ENCODE results near the gene MON2. TPM values are rescaled to one million over a fixed set of nuclear protein-coding genes. Genes with fewer than 3 reads are reported as not detected.

The MON2 gene
- total and polyA plus RNA-seq, 2 of the 8 experiments (the other 6 are each of a cell fraction or from before 2014, with no cell fraction given): 3.8 to 21.8 TPM

GRCh38 chr12:62646566-62646965, 179.9 kb downstream of the MON2 start:
- Histone ChIP-seq H3K27ac (ENCODE audit: low read depth, low read length) (no peak overlapping the region), H3K79me1 (ENCODE audit: low read depth, low read length) (no peaks in the 10 kb centered on the region), H4K91ac (replicated peaks; ENCODE audit: insufficient read length, low read length) (no peak overlapping the region), H3K14ac (ENCODE audit: insufficient read length) (no peak overlapping the region), H3K56ac (replicated peaks; ENCODE audit: insufficient read length, low read depth, low read length) (no peak overlapping the region), H2BK20ac (ENCODE audit: low read length) (no peak overlapping the region), H3K23me2 (ENCODE audit: low read depth, low read length) (no peaks in the 10 kb centered on the region), H3K9ac (replicated peaks in 1 of 4; ENCODE audit: extremely low read depth in 1 of 4, low read depth in 3 of 4, low read length in 3 of 4) (no peak overlapping the region), H3K23ac (ENCODE audit: insufficient read length) (no peak overlapping the region), H2BK15ac (ENCODE audit: low read length) (0 out of 2 replicates have a peak overlapping the region, but pooled peaks have one; percentile 36), H3K36me3 (ENCODE audit: control insufficient read depth in 2 of 4, insufficient read depth in 4 of 4, low read length in 3 of 4) (no peaks in the 10 kb centered on the region; a peak in 1 of 8 replicates), H3K9me3 (ENCODE audit: insufficient read depth in 2 of 2, low read depth in 1 of 2, low read length in 1 of 2) (no peaks in the 10 kb centered on the region), H4K8ac (ENCODE audit: extremely low read depth, insufficient read depth, low read length) (no peak overlapping the region), H4K5ac (ENCODE audit: insufficient read length, low read depth, low read length) (no peak overlapping the region), H2AK5ac (ENCODE audit: low read depth, low read length) (no peak overlapping the region), H3K79me2 (ENCODE audit: control insufficient read depth in 1 of 2, insufficient read depth in 2 of 2, low read length in 2 of 2) (no peaks in the 10 kb centered on the region), H3K27me3 (replicated peaks in 1 of 4; ENCODE audit: control insufficient read depth in 3 of 4, extremely low read depth in 1 of 4, insufficient read depth in 3 of 4, low read length in 3 of 4) (peaks cover 0 to 2% (median under 1%) of the 10 kb centered on the region in 4 experiments; a peak in 4 of 7 replicates), H3K4me1 (replicated peaks in 1 of 4; ENCODE audit: control insufficient read depth in 3 of 4, insufficient read depth in 4 of 4, low read length in 3 of 4) (peaks cover 0 to 12% (median 7%) of the 10 kb centered on the region in 4 experiments; a peak in 6 of 7 replicates), H3K4ac (replicated peaks; ENCODE audit: insufficient read length, low read depth, low read length) (no peak overlapping the region), H3K4me2 (ENCODE audit: insufficient read depth in 1 of 2, low read depth in 2 of 2, low read length in 2 of 2) (no peak overlapping the region), H2BK12ac (ENCODE audit: low read depth, low read length) (no peak overlapping the region), H3K18ac (ENCODE audit: extremely low read depth, low read length) (no peak overlapping the region; the same call in 1 of the 2 replicates), H3K4me3 (ENCODE audit: extremely low read depth in 1 of 4, insufficient read depth in 2 of 4, low read depth in 3 of 4, low read length in 4 of 4) (no peak overlapping the region), H4K20me1 (replicated peaks in 1 of 2; ENCODE audit: control insufficient read depth in 1 of 2, insufficient read depth in 2 of 2, low read length in 2 of 2) (no peaks in the 10 kb centered on the region), H2BK5ac (ENCODE audit: low read depth, low read length) (no peak overlapping the region), H2AFZ (ENCODE audit: low read length) (no peak overlapping the region), H2BK120ac (replicated peaks; ENCODE audit: low read depth, low read length) (no peak overlapping the region)
- WGBS, 2 experiments (ENCODE audit: extremely low coverage in 1 of 2, insufficient coverage in 1 of 2, insufficient read length in 1 of 2, insufficient replicate concordance in 2 of 2, low coverage in 1 of 2, low lambda C conversion rate in 2 of 2, missing lambda C conversion rate in 1 of 2): 89% methylated on average over 8 of the region's 8 CpGs; no CpG with 5 or more reads in 1 of the 2 experiments
- POLR2A ChIA-PET (ENCODE audit: partially characterized antibody): interaction anchor here (0.9 kb wide), 1 partner anchor 11 kb away, joined by 3 read pairs; no protein-coding TSS in a partner anchor
- no peak for FAIRE-seq
- no peak for DNase-seq (ENCODE audit: low read depth in 1 of 2, low spot score in 2 of 2)
- CTCF ChIA-PET (ENCODE audit: partially characterized antibody): interaction anchor here (0.9 to 1.8 kb wide), 9 partner anchors 10 to 211 kb away, joined by 3 to 8 read pairs (median 3); no protein-coding TSS in a partner anchor
- TF ChIP-seq CHD1 (IDR thresholded peaks at IDR 0.05; ENCODE audit: low read depth, low read length) (no peak), CTBP2 (IDR thresholded peaks at IDR 0.05; ENCODE audit: borderline replicate concordance, insufficient read depth, insufficient read length, low read length) (no peak), SP1 (IDR thresholded peaks at IDR 0.05; ENCODE audit: low read depth, low read length) (no peak), HDAC2 (IDR thresholded peaks at IDR 0.05; ENCODE audit: borderline replicate concordance in 1 of 2, low read depth in 2 of 2, low read length in 2 of 2) (no peak), SP4 (IDR thresholded peaks at IDR 0.05; ENCODE audit: low read length) (no peak), TAF1 (IDR thresholded peaks at IDR 0.05; ENCODE audit: low read depth, low read length) (no peak), EGR1 (IDR thresholded peaks at IDR 0.05; ENCODE audit: borderline replicate concordance, low read depth, low read length) (no peak), ZNF274 (IDR thresholded peaks at IDR 0.05; ENCODE audit: borderline replicate concordance, extremely low read depth, low read length) (no peak), TAF7 (optimal IDR thresholded peaks at IDR 0.05; ENCODE audit: borderline replicate concordance, low read depth, low read length) (no peak), RBBP5 (IDR thresholded peaks at IDR 0.05; ENCODE audit: borderline replicate concordance, low read depth, low read length) (no peak)
